DMS53 (cell line): ENCODE measurements around the gene PRMT6.
"Not testable (repeated sequence)": the region's sequence is repeated elsewhere in the genome, so short reads cannot be mapped to it uniquely, and the experiment has no call there.

Experiments used
- DNase-seq: peaks from one replicate; lab custom pipeline; 2025; lab: John Stamatoyannopoulos, UW

Gene PRMT6

DNA sequence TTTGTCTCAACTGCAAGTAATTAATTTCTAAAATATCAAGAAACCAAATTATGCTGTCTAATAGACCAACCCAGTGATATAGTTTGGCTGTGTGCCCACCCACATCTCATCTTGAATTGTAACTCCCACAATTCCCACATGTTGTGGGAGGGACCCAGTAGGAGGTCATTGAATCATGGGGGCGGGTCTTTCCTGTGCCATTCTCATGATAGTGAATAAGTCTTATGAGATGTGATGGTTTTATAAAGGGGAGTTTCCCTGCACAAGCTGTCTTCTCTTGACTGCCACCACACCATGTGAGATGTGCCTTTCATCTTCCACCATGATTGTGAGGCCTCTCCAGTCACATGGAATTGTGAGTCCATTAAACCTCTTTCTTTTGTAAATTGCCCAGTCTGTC, 36.9 kb downstream of the PRMT6 start:
- not testable (repeated sequence) for DNase-seq

DNA sequence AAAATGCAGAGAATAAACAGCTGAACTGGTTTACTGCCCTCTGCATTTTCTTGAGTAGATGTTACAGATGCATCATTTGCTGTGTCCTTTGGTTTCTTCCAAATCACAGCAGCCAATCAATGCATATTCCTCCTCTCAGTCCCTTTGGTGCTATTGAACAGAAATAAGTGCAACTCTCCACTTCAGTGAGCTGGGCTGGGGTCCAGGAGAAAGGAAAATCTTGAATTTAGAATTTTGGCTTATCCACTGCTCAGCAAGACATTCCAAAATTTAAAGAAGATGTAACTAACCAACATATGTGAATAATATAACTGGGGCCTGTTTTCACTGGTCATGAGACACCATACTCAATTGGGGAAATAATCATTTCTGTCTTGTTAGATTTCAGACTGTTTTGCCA, 39.2 kb downstream of the PRMT6 start:
- DNase-seq, result no peak

DNA sequence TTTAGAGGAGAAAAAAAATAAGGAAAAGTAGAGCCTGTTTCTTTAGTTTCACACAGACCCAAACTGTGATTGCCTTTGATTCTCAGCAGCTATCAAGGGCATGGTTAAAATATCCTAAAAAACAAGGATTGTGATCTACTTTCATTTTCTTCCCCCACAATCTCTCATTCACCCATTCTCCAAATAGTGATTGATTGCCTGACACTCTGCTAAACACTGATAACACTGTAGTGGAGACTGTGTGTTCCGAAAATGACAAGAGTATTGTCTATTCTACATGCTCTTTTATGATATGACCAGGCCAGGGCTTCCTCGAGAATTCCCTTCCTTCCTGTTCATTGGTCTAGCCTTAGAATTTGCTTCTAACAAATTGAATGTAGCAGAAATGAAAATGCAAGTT, 40.2 kb downstream of the PRMT6 start:
- no peak for DNase-seq

DNA sequence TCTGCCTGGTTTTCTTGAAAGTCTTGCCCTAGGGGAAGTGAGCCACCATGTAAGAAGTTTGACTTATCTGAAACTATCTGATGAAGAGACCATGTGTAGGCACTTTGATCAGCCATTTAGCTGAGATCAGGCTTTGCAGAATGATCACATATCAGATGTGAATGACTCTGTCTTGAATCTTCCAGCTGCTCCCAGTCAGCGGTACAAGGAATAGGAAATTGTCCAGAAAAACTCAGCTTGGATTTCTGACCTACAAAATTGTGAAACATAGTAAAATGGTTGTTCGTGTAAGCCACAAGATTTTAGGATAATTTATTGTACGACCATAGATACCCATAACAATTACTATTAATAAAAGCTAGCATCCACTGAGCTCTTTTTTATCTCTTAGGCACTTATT, 42.5 kb downstream of the PRMT6 start:
- DNase-seq, result no peak

DNA sequence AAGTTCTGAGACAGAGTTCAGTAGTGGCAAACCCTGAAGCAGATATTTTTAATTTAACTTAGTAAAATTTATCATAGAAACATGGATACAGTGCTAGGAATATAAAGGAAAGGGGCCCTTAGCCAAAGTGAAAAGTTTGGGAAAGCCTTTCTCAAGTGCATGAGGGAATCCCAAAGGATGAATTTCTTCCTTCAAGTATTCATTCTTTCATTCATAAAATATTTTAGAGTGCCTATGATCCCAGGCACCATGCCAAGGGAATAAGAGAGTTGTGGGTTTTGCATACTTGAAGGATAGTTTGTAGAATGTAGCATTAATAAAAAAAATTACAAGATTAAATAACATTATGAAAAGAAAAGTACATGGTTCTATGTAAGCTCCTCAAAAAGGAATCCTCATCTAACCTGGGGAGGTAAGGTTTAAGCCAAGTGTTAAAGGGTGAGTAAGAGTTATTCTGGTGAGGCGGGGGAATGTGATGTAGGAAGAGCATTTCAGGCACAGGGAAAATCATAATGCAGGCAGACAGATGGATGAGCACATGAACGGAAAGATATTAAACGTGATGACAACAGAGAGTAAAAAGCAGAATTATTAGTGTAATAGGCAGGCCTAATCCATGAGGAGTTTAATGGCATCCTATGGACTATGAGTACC, 44.0 kb downstream of the PRMT6 start:
- no peak for DNase-seq

DNA sequence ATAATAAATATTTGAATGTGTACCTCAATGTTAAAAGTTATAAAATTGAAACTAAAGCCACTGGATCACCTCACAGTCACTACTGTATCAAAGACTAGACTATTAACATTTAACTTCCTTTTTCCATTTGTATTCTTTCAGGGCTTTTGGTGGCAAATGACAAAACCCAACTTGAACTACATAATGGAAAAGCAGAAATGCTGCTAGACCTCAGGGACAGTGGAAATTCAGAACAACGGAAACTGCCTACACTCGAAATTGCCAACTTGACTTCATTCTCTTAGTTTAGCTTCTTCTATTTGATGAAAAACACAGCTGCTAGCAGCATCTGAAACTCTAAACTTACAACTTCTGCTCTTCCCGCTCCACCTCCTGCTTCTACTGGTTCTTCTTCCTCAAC, 49.4 kb downstream of the PRMT6 start:
- no peak for DNase-seq
